A549 (cell line): ENCODE results near the gene FOXM1.

Source experiments
- BHLHE40 ChIP-seq: IDR thresholded peaks from 2 replicates; pipeline ENCODE4 v1.6.1; 2012; ENCODE audit warnings: low read depth, low read length, inconsistent platforms
- CTCF ChIP-seq: fragments of >200 bp; sonication (Bioruptor Twin); formaldehyde crosslinking; IDR thresholded peaks from 3 replicates; pipeline ENCODE4 v1.5.1; 2016
- EP300 ChIP-seq, 2 experiments: fragments of >200 bp; sonication (Bioruptor Twin); formaldehyde crosslinking; IDR thresholded peaks; 2 replicates in 1 of 2; 3 replicates in 1 of 2; pipeline ENCODE4 v1.6.1; 2016 to 2017
- ESRRA ChIP-seq: fragments of 150-350 bp; IDR thresholded peaks from 2 replicates; pipeline ENCODE4 v1.6.1; 2014; ENCODE audit warnings: mild to moderate bottlenecking, low read length, borderline replicate concordance
- HOXA7 ChIP-seq: fragments of 250-450 bp; sonication (Bioruptor Pico); IDR thresholded peaks from 2 replicates; pipeline ENCODE4 v1.5.0; 2020; ENCODE audit warnings: mild to moderate bottlenecking, moderate library complexity
- HOXB13 ChIP-seq: fragments of 250-450 bp; sonication (Bioruptor Pico); IDR thresholded peaks from 2 replicates; pipeline ENCODE4 v1.5.0; 2020; ENCODE audit warnings: low read depth, mild to moderate bottlenecking, moderate library complexity
- JUN ChIP-seq, 2 experiments: fragments of >200 bp; sonication (Bioruptor Twin); formaldehyde crosslinking; IDR thresholded peaks; 2 replicates in 1 of 2; 3 replicates in 1 of 2; pipeline ENCODE4 v1.6.1; 2016 to 2017
- KDM5A ChIP-seq: fragments of 200-600 bp; sonication (generic); IDR thresholded peaks from 2 replicates; pipeline ENCODE4 v1.6.1; 2016; ENCODE audit warnings: antibody characterized with exemption, mild to moderate bottlenecking
- NR3C1 ChIP-seq: fragments of >200 bp; sonication (Bioruptor Twin); formaldehyde crosslinking; IDR thresholded peaks from 3 replicates; pipeline ENCODE4 v1.6.1; 2017
- PHF8 ChIP-seq: fragments of 200-600 bp; sonication (generic); IDR thresholded peaks from 2 replicates; pipeline ENCODE4 v1.6.1; 2016; ENCODE audit warnings: low read depth, mild to moderate bottlenecking, antibody characterized with exemption, moderate library complexity, borderline replicate concordance
- POLR2A ChIP-seq: IDR thresholded peaks from 2 replicates; pipeline ENCODE4 v1.6.1; 2012; ENCODE audit warnings: mild to moderate bottlenecking, low read length
- RFX5 ChIP-seq: fragments of 450-650 bp; IDR thresholded peaks from 2 replicates; pipeline ENCODE4 v1.7.1; 2014; ENCODE audit warnings: antibody characterized with exemption, mild to moderate bottlenecking, moderate library complexity
- ZFP36 ChIP-seq: fragments of 450-650 bp; IDR thresholded peaks from 2 replicates; pipeline ENCODE4 v1.6.1; 2014; ENCODE audit warnings: borderline replicate concordance; ENCODE audit not compliant: partially characterized antibody

GRCh38 chr12:2877047-2877952 lies at the start of gene FOXM1, which contains the start of gene RHNO1:
- TF ChIP-seq JUN (IDR thresholded peaks at IDR 0.05), result peak in 1 of 2 experiments; percentile 89; a peak in 2 of 5 replicates
- 0 out of 2 replicates have a peak, but pooled peaks have one; percentile 38 for TF ChIP-seq KDM5A
- TF ChIP-seq RFX5, result no peak
- TF ChIP-seq ZFP36, result no peak
- no peak for TF ChIP-seq CTCF
- TF ChIP-seq HOXB13 (CRISPR knock-in tag), result no peak
- TF ChIP-seq PHF8, result peak; percentile 86
- TF ChIP-seq ESRRA, result no peak
- no peak for TF ChIP-seq HOXA7
- no peak for TF ChIP-seq BHLHE40
- no peak for TF ChIP-seq NR3C1
- peak; percentile 70 for TF ChIP-seq POLR2A
- TF ChIP-seq EP300 (IDR thresholded peaks at IDR 0.05), result no peak
